ENCODE measurements around the gene MCTP1.

Gene MCTP1

DNA sequence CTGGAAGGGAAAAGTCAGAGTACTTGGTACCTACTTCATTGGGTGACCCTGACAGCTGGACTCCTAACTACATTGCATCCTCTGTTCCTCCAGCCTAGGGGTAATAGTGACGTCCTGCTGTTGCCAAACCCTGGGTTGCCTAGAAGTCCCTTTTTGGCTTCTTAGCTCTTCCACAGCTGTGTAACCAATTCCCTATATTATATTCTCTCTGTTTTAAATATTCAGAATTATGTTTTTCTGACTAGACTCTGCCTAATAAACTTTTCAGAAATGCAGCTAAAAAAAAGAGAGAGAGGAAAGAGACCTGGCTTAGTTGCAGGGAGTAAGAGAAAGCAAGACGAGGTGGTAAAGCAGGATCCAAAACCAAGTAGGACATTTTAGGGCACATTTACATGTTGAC, 28.4 kb downstream of the MCTP1 start:
- CTCF ChIA-PET = interaction anchor here (2.0 kb wide), 1 partner anchor 29 kb away, joined by 4 read pairs; the partner anchor contains the start of gene MCTP1
- no peaks in the 10 kb centered on the region for H3K36me3 ChIP-seq (ENCODE audit: control insufficient read depth in 4 of 4, insufficient read depth in 4 of 4, low read length in 3 of 4)
- H3K9me3 ChIP-seq (ENCODE audit: control extremely low read depth in 1 of 5, control insufficient read depth in 4 of 5, insufficient read depth in 2 of 5, low read depth in 1 of 5, low read length in 4 of 5) = no peaks in the 10 kb centered on the region
- no peaks in the 10 kb centered on the region for H3K27me3 ChIP-seq (replicated peaks in 2 of 5; ENCODE audit: control insufficient read depth in 4 of 5, insufficient read depth in 5 of 5, low read length in 4 of 5)
- POLR2A ChIA-PET = no interaction called here
- no peak for DNase-seq
- no peak overlapping the region for H3K27ac ChIP-seq (ENCODE audit: insufficient read depth in 1 of 2, low read depth in 1 of 2, low read length in 2 of 2, poor library complexity in 1 of 2, severe bottlenecking in 2 of 2)
- peaks cover 0 to 4% (median 2%) of the 10 kb centered on the region in 4 experiments for H3K4me1 ChIP-seq (ENCODE audit: control extremely low read depth in 1 of 4, control insufficient read depth in 4 of 4, insufficient read depth in 4 of 4, low read length in 3 of 4)
- H3K4me3 ChIP-seq (ENCODE audit: control insufficient read depth in 1 of 7, extremely low read depth in 1 of 7, insufficient read depth in 4 of 7, low read depth in 2 of 7, low read length in 6 of 7) = no peak overlapping the region
- WGBS (ENCODE audit: insufficient coverage) = 100% methylated on average over 2 of the region's 2 CpGs

DNA sequence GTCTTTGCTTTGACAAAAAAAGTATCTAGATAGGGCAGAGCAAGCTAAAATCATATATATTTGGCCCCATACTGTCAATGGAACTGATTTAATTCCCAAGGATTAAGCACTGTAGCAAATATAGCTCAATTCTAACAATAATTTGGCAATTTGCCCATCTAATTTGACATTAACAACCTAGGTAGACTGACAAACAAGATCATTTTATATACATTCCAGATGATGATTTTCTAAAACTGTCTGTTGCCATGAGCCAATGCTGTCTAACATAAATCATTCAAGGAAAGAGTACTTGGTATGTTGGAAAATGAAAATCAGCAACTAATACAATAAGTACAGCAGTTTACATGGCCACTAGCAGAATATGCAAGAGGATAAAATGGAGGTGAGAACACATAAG, 32.1 kb downstream of the MCTP1 start:
- CTCF ChIA-PET = interaction anchor here (1.0 kb wide), 1 partner anchor 8 kb away, joined by 3 read pairs; no protein-coding TSS in a partner anchor
- no peak for DNase-seq

DNA sequence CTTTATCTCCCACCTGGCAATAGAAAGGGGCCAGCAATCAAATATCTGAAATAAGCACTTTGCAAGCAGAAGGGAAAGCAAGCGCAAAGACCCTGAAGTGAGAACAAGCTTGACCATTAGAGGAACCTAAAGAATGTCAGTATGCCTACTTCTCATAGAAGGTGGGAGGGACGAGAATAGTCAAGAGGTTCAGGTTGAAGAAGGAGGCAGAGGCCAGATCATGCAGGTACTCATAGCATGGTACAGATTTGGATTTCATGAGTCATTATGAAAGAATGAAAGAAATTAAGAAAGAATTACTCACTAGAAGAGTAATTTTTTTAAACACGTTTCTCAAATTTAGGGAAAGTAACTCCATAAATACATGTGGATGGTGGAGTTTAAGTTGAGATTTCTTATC, 33.7 kb downstream of the MCTP1 start:
- Histone ChIP-seq H3K27me3 (replicated peaks in 2 of 5; ENCODE audit: control insufficient read depth in 4 of 5, insufficient read depth in 5 of 5, low read length in 4 of 5) (no peaks in the 10 kb centered on the region), H3K9me3 (ENCODE audit: control extremely low read depth in 1 of 5, control insufficient read depth in 4 of 5, insufficient read depth in 2 of 5, low read depth in 1 of 5, low read length in 4 of 5) (no peaks in the 10 kb centered on the region), H3K4me1 (ENCODE audit: control extremely low read depth in 1 of 4, control insufficient read depth in 4 of 4, insufficient read depth in 4 of 4, low read length in 3 of 4) (no peaks in the 10 kb centered on the region), H3K4me3 (ENCODE audit: control insufficient read depth in 1 of 7, extremely low read depth in 1 of 7, insufficient read depth in 4 of 7, low read depth in 2 of 7, low read length in 6 of 7) (no peak overlapping the region), H3K27ac (ENCODE audit: insufficient read depth in 1 of 2, low read depth in 1 of 2, low read length in 2 of 2, poor library complexity in 1 of 2, severe bottlenecking in 2 of 2) (no peak overlapping the region), H3K36me3 (ENCODE audit: control insufficient read depth in 4 of 4, insufficient read depth in 4 of 4, low read length in 3 of 4) (no peaks in the 10 kb centered on the region)
- ChIA-PET CTCF (interaction anchor here (1.2 to 1.7 kb wide), 6 partner anchors 10 to 284 kb away, joined by 3 to 9 read pairs (median 6); no protein-coding TSS in a partner anchor), POLR2A (no interaction called here)
- DNase-seq = no peak
- WGBS (ENCODE audit: insufficient coverage) = 94% methylated on average over 2 of the region's 3 CpGs

More for the DNA sequence above, 32.1 kb downstream of the MCTP1 start:
- H3K27ac ChIP-seq (ENCODE audit: insufficient read depth in 1 of 2, low read depth in 1 of 2, low read length in 2 of 2, poor library complexity in 1 of 2, severe bottlenecking in 2 of 2) = no peak overlapping the region
- H3K9me3 ChIP-seq (ENCODE audit: control extremely low read depth in 1 of 5, control insufficient read depth in 4 of 5, insufficient read depth in 2 of 5, low read depth in 1 of 5, low read length in 4 of 5) = no peaks in the 10 kb centered on the region
- H3K36me3 ChIP-seq (ENCODE audit: control insufficient read depth in 4 of 4, insufficient read depth in 4 of 4, low read length in 3 of 4) = no peaks in the 10 kb centered on the region
- H3K27me3 ChIP-seq (replicated peaks in 2 of 5; ENCODE audit: control insufficient read depth in 4 of 5, insufficient read depth in 5 of 5, low read length in 4 of 5) = no peaks in the 10 kb centered on the region
- no peaks in the 10 kb centered on the region for H3K4me1 ChIP-seq (ENCODE audit: control extremely low read depth in 1 of 4, control insufficient read depth in 4 of 4, insufficient read depth in 4 of 4, low read length in 3 of 4)
- H3K4me3 ChIP-seq (ENCODE audit: control insufficient read depth in 1 of 7, extremely low read depth in 1 of 7, insufficient read depth in 4 of 7, low read depth in 2 of 7, low read length in 6 of 7) = no peak overlapping the region
- POLR2A ChIA-PET = interaction anchor here (0.6 kb wide), 1 partner anchor 150 kb away, joined by 3 read pairs; no protein-coding TSS in a partner anchor

DNA sequence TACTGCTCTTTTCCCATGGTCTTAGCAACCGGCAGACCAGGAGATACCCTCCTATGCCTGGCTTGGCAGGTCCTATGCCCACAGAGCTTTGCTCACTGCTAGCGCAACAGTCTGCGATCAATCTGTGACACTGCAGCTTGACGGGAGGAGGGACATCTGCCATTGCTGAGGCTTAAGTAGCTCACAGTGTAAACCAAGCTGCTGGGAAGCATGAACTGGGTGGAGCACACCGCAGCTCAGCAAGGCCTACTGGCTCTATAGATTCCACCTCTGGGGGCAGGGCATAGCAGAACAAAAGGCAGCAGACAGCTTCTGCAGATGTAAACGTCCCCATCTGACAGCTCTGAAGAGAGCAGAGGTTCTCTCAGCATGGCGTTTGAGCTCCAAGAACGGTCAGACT, 40.4 kb downstream of the MCTP1 start:
- no peak for DNase-seq
- Histone ChIP-seq H3K4me3 (ENCODE audit: control insufficient read depth in 1 of 7, extremely low read depth in 1 of 7, insufficient read depth in 4 of 7, low read depth in 2 of 7, low read length in 6 of 7) (no peak overlapping the region), H3K9me3 (ENCODE audit: control extremely low read depth in 1 of 5, control insufficient read depth in 4 of 5, insufficient read depth in 2 of 5, low read depth in 1 of 5, low read length in 4 of 5) (no peaks in the 10 kb centered on the region), H3K36me3 (ENCODE audit: control insufficient read depth in 4 of 4, insufficient read depth in 4 of 4, low read length in 3 of 4) (no peaks in the 10 kb centered on the region), H3K27me3 (replicated peaks in 2 of 5; ENCODE audit: control insufficient read depth in 4 of 5, insufficient read depth in 5 of 5, low read length in 4 of 5) (no peaks in the 10 kb centered on the region), H3K27ac (ENCODE audit: insufficient read depth in 1 of 2, low read depth in 1 of 2, low read length in 2 of 2, poor library complexity in 1 of 2, severe bottlenecking in 2 of 2) (no peak overlapping the region), H3K4me1 (ENCODE audit: control extremely low read depth in 1 of 4, control insufficient read depth in 4 of 4, insufficient read depth in 4 of 4, low read length in 3 of 4) (peaks cover 0 to 18% (median 9%) of the 10 kb centered on the region in 4 experiments)
- CTCF ChIA-PET = interaction anchor here (1.0 to 5.2 kb wide), 3 partner anchors 9 to 277 kb away, joined by 3 to 29 read pairs (median 8); no protein-coding TSS in a partner anchor
- POLR2A ChIA-PET = no interaction called here
- 99% methylated on average over 8 of the region's 8 CpGs for WGBS (ENCODE audit: insufficient coverage)

DNA sequence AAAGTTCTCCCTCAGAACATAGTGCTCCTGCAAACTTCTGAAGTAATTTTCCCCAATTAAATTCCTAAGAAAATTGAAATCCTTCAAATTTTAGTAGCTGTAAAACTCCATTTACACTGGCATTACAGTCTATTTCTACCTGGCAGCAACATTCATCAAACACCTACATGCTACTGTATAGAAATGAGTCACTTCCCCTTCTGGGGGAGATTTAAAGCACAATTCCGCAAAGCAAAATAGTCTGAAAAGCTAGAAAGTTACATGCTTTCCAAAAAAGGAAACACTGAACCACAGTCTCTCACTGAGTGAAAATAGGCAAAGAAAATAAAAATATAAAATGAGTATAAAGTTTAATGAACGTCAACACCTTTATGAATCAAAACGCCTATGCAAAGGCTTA, 43.3 kb downstream of the MCTP1 start:
- Histone ChIP-seq H3K9me3 (ENCODE audit: control extremely low read depth in 1 of 5, control insufficient read depth in 4 of 5, insufficient read depth in 2 of 5, low read depth in 1 of 5, low read length in 4 of 5) (no peaks in the 10 kb centered on the region), H3K27me3 (replicated peaks in 2 of 5; ENCODE audit: control insufficient read depth in 4 of 5, insufficient read depth in 5 of 5, low read length in 4 of 5) (no peaks in the 10 kb centered on the region), H3K27ac (ENCODE audit: insufficient read depth in 1 of 2, low read depth in 1 of 2, low read length in 2 of 2, poor library complexity in 1 of 2, severe bottlenecking in 2 of 2) (no peak overlapping the region), H3K4me1 (ENCODE audit: control extremely low read depth in 1 of 4, control insufficient read depth in 4 of 4, insufficient read depth in 4 of 4, low read length in 3 of 4) (peaks cover 0 to 18% (median 9%) of the 10 kb centered on the region in 4 experiments), H3K36me3 (ENCODE audit: control insufficient read depth in 4 of 4, insufficient read depth in 4 of 4, low read length in 3 of 4) (no peaks in the 10 kb centered on the region), H3K4me3 (ENCODE audit: control insufficient read depth in 1 of 7, extremely low read depth in 1 of 7, insufficient read depth in 4 of 7, low read depth in 2 of 7, low read length in 6 of 7) (peak overlapping the region in 1 of 7 experiments; percentile 13)
- ChIA-PET POLR2A (no interaction called here), CTCF (interaction anchor here (1.1 to 4.5 kb wide), 8 partner anchors 9 to 274 kb away, joined by 3 to 74 read pairs (median 4); no protein-coding TSS in a partner anchor)
- peak; percentile 29 to 88 (median 79) for DNase-seq
- no CpG with 5 or more reads among the region's 3 CpGs for WGBS (ENCODE audit: insufficient coverage)

DNA sequence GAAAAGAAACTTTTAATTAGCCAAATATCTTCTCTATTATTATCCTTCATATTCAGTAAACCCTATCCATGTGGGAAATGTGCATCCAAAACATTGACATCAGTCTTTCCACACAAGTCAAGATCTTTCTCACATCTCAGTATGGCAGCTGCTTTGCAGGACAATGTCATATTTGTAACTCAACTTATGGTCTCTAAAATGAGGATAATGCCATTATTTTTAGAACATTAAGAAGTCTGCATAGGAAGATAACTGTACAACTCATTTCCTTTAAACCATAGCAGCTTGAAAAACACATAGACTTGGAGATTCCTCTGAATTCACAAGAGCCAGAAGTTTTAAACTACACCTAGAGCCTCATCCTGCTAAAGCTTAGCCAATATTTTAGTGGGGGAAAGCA, 43.7 kb downstream of the MCTP1 start:
- Histone ChIP-seq H3K36me3 (ENCODE audit: control insufficient read depth in 4 of 4, insufficient read depth in 4 of 4, low read length in 3 of 4) (no peaks in the 10 kb centered on the region), H3K4me1 (ENCODE audit: control extremely low read depth in 1 of 4, control insufficient read depth in 4 of 4, insufficient read depth in 4 of 4, low read length in 3 of 4) (peaks cover 0 to 18% (median 9%) of the 10 kb centered on the region in 4 experiments), H3K9me3 (ENCODE audit: control extremely low read depth in 1 of 5, control insufficient read depth in 4 of 5, insufficient read depth in 2 of 5, low read depth in 1 of 5, low read length in 4 of 5) (no peaks in the 10 kb centered on the region), H3K27me3 (replicated peaks in 2 of 5; ENCODE audit: control insufficient read depth in 4 of 5, insufficient read depth in 5 of 5, low read length in 4 of 5) (no peaks in the 10 kb centered on the region), H3K4me3 (ENCODE audit: control insufficient read depth in 1 of 7, extremely low read depth in 1 of 7, insufficient read depth in 4 of 7, low read depth in 2 of 7, low read length in 6 of 7) (peak overlapping the region in 1 of 7 experiments; percentile 42), H3K27ac (ENCODE audit: insufficient read depth in 1 of 2, low read depth in 1 of 2, low read length in 2 of 2, poor library complexity in 1 of 2, severe bottlenecking in 2 of 2) (no peak overlapping the region)
- ChIA-PET POLR2A (no interaction called here), CTCF (interaction anchor here (1.1 to 4.5 kb wide), 7 partner anchors 9 to 274 kb away, joined by 3 to 74 read pairs (median 5); no protein-coding TSS in a partner anchor)
- peak in 2 of 3 donors; percentile 37 to 64 for DNase-seq

DNA sequence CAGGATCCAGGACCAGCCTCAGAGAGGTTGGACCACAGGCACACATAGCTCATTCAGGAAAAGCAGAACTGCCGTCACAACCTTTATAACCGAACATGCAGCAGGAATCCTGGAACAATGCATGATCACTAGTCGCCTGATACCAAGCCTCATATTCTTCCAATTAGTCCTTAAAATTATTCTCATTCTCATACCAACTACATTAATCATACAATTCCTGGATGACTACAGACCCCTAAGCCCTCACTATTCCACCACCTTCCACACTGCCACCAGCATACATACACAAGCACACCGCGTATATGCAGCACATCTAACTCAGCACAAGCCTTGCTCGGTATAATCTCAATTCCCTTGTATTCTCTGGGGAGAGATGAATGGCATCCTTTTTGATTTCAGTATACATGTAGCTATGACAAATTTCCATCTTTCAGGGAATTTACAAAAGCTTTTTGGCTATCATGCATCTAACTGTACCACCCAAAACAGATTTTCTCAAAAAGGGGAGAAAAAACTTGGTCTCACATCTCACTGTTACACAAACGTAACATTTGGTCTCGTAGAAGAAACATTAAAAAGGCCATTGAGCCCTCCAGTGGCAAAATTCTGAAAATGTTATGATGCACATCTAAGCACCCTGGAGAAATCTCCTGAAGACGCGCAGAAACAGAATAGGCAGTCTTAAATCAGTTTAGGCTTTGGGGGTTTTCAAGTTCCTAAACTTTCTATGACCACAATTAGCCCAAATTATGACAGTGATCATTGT, 46.2 kb downstream of the MCTP1 start:
- Histone ChIP-seq H3K27me3 (replicated peaks in 2 of 5; ENCODE audit: control insufficient read depth in 4 of 5, insufficient read depth in 5 of 5, low read length in 4 of 5) (no peaks in the 10 kb centered on the region), H3K4me3 (ENCODE audit: control insufficient read depth in 1 of 7, extremely low read depth in 1 of 7, insufficient read depth in 4 of 7, low read depth in 2 of 7, low read length in 6 of 7) (no peak overlapping the region), H3K27ac (ENCODE audit: insufficient read depth in 1 of 2, low read depth in 1 of 2, low read length in 2 of 2, poor library complexity in 1 of 2, severe bottlenecking in 2 of 2) (no peak overlapping the region), H3K36me3 (ENCODE audit: control insufficient read depth in 4 of 4, insufficient read depth in 4 of 4, low read length in 3 of 4) (no peaks in the 10 kb centered on the region), H3K9me3 (ENCODE audit: control extremely low read depth in 1 of 5, control insufficient read depth in 4 of 5, insufficient read depth in 2 of 5, low read depth in 1 of 5, low read length in 4 of 5) (no peaks in the 10 kb centered on the region), H3K4me1 (ENCODE audit: control extremely low read depth in 1 of 4, control insufficient read depth in 4 of 4, insufficient read depth in 4 of 4, low read length in 3 of 4) (peaks cover 0 to 18% (median 9%) of the 10 kb centered on the region in 4 experiments)
- WGBS (ENCODE audit: insufficient coverage) = 67% methylated on average over 5 of the region's 10 CpGs
- POLR2A ChIA-PET = no interaction called here
- peak; percentile 49 to 65 (median 59) for DNase-seq
- CTCF ChIA-PET = interaction anchor here (0.7 to 4.5 kb wide), 9 partner anchors 11 to 271 kb away, joined by 3 to 74 read pairs (median 4); no protein-coding TSS in a partner anchor
